ENCODE measurements around the gene LATS2. TPM values are rescaled to one million over a fixed set of nuclear protein-coding genes. Genes with fewer than 3 reads are reported as not detected.

The LATS2 gene
- total RNA-seq, 4 donors from 2014 or later = 7.7 to 18.9 (median 10.7) TPM

- no peaks in the 10 kb centered on the region for H3K9me3 ChIP-seq
- no peaks in the 10 kb centered on the region for H3K27me3 ChIP-seq
- no peaks in the 10 kb centered on the region for H3K36me3 ChIP-seq
- peak overlapping the region in 1 of 4 donors; percentile 39 for H3K27ac ChIP-seq
- no peak overlapping the region for H3K4me3 ChIP-seq
- no peak for DNase-seq
- TF ChIP-seq POLR2A (IDR thresholded peaks at IDR 0.05) = no peak
- no peak for TF ChIP-seq CTCF (IDR thresholded peaks at IDR 0.05)
- peaks cover 0 to 87% (median 39%) of the 10 kb centered on the region in 3 donors for H3K4me1 ChIP-seq
- WGBS, 2 donors = 81 to 88% methylated on average over 4 of the region's 4 CpGs
- intact Hi-C loops (cut with DNase I) = no loop called here
Measured at GRCh38 chr13:21013682-21014038, 47.7 kb downstream of the LATS2 start.

GRCh38 chr13:21012841-21013681 lies 48.3 kb downstream of the LATS2 start:
- Histone ChIP-seq H3K9me3 (no peaks in the 10 kb centered on the region), H3K27ac (peak overlapping the region in 1 of 4 donors; percentile 39), H3K36me3 (no peaks in the 10 kb centered on the region), H3K27me3 (no peaks in the 10 kb centered on the region), H3K4me1 (peaks cover 0 to 81% (median 38%) of the 10 kb centered on the region in 3 donors), H3K4me3 (no peak overlapping the region)
- WGBS, 2 donors = 36 to 39% methylated on average over 5 of the region's 5 CpGs
- DNase-seq = no peak
- intact Hi-C loops (cut with DNase I) = no loop called here
- TF ChIP-seq CTCF (IDR thresholded peaks at IDR 0.05) (no peak), POLR2A (IDR thresholded peaks at IDR 0.05) (no peak)

- Histone ChIP-seq H3K9me3 (no peaks in the 10 kb centered on the region), H3K27ac (no peak overlapping the region), H3K27me3 (no peaks in the 10 kb centered on the region), H3K4me3 (no peak overlapping the region), H3K4me1 (peaks cover 0 to 73% (median 31%) of the 10 kb centered on the region in 3 donors), H3K36me3 (no peaks in the 10 kb centered on the region)
- intact Hi-C loops (cut with DNase I) = no loop called here
- WGBS, 2 donors = 66 to 73% methylated on average over 5 of the region's 5 CpGs
- no peak for TF ChIP-seq POLR2A (IDR thresholded peaks at IDR 0.05)
- TF ChIP-seq CTCF (IDR thresholded peaks at IDR 0.05) = no peak
- DNase-seq = no peak
Measured at GRCh38 chr13:21012211-21012610, 49.2 kb downstream of the LATS2 start.

- no peak for DNase-seq
- Histone ChIP-seq H3K36me3 (no peaks in the 10 kb centered on the region), H3K27me3 (no peaks in the 10 kb centered on the region), H3K4me1 (peaks cover 0 to 73% (median 22%) of the 10 kb centered on the region in 3 donors), H3K9me3 (no peaks in the 10 kb centered on the region), H3K4me3 (no peak overlapping the region), H3K27ac (no peak overlapping the region)
- TF ChIP-seq POLR2A (IDR thresholded peaks at IDR 0.05) = no peak
- intact Hi-C loops (cut with DNase I) = no loop called here
Measured at GRCh38 chr13:21011378-21011777, 50.0 kb downstream of the LATS2 start.

GRCh38 chr13:21010621-21011020 lies 50.8 kb downstream of the LATS2 start:
- Histone ChIP-seq H3K27ac (no peak overlapping the region), H3K4me1 (peaks cover 0 to 71% (median 17%) of the 10 kb centered on the region in 3 donors), H3K36me3 (no peaks in the 10 kb centered on the region), H3K4me3 (no peak overlapping the region), H3K9me3 (no peaks in the 10 kb centered on the region), H3K27me3 (no peaks in the 10 kb centered on the region)
- intact Hi-C loops (cut with DNase I) = no loop called here
- TF ChIP-seq POLR2A (IDR thresholded peaks at IDR 0.05) = no peak
- no peak for TF ChIP-seq CTCF (IDR thresholded peaks at IDR 0.05)
- DNase-seq = no peak
- 69% methylated on average over 1 of the region's 1 CpG for WGBS, 2 donors

Measured in esophagus squamous epithelium (tissue), 5 donors.